Measurements from ENCODE around the gene TMEM126B. TPM values are rescaled to one million over a fixed set of nuclear protein-coding genes. Genes with fewer than 3 reads are reported as not detected.
"Not testable (repeated sequence)": the region's sequence is repeated elsewhere in the genome, so short reads cannot be mapped to it uniquely, and the experiment has no call there.

TMEM126B gene
- total RNA-seq, 1 experiment from 2014 or later, result 83.7 TPM

DNA sequence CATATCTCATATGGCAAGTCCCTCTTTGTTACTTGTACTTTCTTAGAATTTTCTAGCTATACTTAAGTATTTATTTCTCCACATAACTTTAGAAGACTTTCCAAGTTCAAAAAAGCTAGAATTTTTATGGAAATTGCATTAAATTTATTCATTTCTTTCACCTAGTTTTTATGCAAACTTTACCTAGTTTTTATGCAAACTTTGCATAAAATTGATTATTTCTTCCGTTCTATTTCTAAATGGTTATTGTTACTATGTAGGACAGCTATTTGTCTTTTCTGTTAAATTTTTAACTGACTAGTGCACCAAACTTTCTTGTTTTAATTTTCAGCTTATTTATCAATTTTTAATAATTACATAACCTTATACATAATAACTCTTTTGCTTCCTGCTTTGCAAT is 39.8 kb downstream of the TMEM126B start:
- in situ Hi-C loops (cut with HindIII; ENCODE audit: low pct_unique_long_range_greater_than_20kb, low sequenced_read_pairs), result no loop called here
- no peak for DNase-seq (ENCODE audit: low read depth, low spot score)

- in situ Hi-C loops (cut with HindIII; ENCODE audit: low pct_unique_long_range_greater_than_20kb, low sequenced_read_pairs); DNase-seq (ENCODE audit: low read depth, low spot score): not testable (repeated sequence)
Observed at GRCh38 chr11:85670949-85671663, 42.7 kb downstream of the TMEM126B start.

DNA sequence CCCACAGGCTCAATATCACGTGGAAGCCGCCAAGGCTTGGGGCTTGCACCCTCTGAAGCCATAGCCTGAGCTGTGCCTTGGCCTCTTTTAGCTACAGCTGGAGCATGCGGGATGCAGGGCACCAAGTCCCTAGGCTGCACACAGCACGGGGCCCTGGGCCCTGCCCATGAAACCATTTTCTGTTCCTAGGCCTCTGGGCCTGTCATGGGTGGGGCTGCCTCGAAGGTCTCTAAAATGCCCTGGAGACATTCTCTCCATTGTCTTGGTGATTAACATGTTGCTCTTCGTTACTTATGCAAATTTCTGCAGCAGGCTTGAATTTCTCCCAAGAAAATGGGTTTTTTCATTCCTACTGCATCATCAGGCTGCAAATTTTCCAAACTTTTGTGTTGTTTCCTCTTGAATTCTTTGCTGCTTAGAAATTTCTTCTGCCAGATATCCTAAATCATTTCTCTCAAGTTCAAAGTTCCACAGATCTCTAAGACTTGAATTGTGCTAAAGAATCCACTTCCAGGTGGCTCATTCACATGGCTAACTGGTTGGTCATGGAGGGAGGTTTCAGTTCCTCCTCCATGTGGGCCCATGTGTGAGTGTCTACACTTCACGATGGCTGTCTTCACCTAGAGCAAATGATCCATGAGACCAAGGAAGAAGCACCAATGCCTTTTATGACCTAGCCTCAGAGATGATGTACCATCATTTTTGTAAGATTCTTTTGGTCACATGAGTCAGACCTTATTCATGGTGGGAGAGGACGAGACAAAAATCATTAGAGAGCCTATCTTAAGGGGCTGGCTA is 43.9 kb downstream of the TMEM126B start:
- in situ Hi-C loops (cut with HindIII; ENCODE audit: low pct_unique_long_range_greater_than_20kb, low sequenced_read_pairs), result no loop called here
- DNase-seq (ENCODE audit: low read depth, low spot score), result no peak

GRCh38 chr11:85673393-85673792 is 45.0 kb downstream of the TMEM126B start:
- in situ Hi-C loops (cut with HindIII; ENCODE audit: low pct_unique_long_range_greater_than_20kb, low sequenced_read_pairs), result no loop called here
- no peak for DNase-seq (ENCODE audit: low read depth, low spot score)

- no peak for DNase-seq (ENCODE audit: low read depth, low spot score)
- in situ Hi-C loops (cut with HindIII; ENCODE audit: low pct_unique_long_range_greater_than_20kb, low sequenced_read_pairs), result no loop called here
Observed at GRCh38 chr11:85679576-85679975, 51.2 kb downstream of the TMEM126B start.

DNA sequence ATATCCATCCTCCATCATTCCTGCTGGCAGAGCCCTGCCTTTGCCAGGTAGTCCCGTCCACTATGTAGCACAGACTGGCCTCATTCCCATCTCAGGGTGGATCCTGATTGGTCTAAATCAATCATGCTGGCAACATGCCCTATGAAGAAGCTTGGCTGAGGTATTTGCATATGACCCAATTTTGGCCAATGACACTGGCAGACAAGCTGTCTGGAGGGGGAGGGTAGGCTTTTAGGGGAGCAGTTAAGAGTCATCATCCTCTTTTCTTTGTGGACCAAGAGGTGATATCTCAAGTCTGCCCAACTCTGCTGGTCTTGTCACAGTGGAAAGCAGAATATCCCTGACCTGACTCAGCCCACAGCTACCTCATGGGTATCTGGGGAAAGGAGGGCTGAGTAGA is 52.5 kb downstream of the TMEM126B start:
- in situ Hi-C loops (cut with HindIII; ENCODE audit: low pct_unique_long_range_greater_than_20kb, low sequenced_read_pairs), result no loop called here
- DNase-seq (ENCODE audit: low read depth, low spot score), result no peak

GRCh38 chr11:85682330-85683305 is 54.2 kb downstream of the TMEM126B start:
- in situ Hi-C loops (cut with HindIII; ENCODE audit: low pct_unique_long_range_greater_than_20kb, low sequenced_read_pairs), result no loop called here
- DNase-seq (ENCODE audit: low read depth, low spot score), result peak; percentile 60

DNA sequence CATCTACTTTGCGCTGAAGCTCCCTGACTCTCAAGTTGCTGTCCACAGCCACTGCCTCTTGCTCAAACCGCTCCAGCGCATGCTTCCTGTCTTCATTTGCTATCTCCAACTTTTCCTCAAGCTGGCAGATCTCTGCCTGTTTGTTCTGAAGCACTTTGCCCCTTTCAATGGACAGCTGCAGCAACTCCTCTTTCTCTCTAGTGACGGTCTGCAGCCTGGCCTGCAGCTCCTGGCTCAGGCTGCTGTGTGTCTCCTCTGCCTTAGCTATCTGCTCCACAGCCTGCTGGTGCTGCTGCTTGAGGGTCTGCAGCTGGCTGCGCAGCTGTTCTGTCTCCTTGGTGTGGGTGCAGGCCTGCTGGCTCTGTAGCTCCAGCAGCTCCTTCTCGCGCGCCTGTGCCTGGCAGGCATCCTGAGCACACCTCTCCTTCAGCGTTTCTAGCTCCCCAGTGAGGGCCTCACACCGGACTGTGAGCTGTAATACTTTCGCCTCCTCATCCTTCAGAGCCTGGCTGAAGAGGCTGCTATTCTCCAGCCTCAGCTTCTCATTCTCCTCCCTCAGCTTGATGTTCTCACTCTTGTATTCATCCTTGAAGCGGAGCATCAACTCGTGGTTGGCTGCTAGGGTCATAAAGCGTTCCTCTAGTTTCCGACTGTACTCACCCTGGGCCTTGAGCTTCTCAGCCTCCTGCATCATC is 56.9 kb downstream of the TMEM126B start:
- no peak for DNase-seq (ENCODE audit: low read depth, low spot score)
- in situ Hi-C loops (cut with HindIII; ENCODE audit: low pct_unique_long_range_greater_than_20kb, low sequenced_read_pairs), result no loop called here

DNA sequence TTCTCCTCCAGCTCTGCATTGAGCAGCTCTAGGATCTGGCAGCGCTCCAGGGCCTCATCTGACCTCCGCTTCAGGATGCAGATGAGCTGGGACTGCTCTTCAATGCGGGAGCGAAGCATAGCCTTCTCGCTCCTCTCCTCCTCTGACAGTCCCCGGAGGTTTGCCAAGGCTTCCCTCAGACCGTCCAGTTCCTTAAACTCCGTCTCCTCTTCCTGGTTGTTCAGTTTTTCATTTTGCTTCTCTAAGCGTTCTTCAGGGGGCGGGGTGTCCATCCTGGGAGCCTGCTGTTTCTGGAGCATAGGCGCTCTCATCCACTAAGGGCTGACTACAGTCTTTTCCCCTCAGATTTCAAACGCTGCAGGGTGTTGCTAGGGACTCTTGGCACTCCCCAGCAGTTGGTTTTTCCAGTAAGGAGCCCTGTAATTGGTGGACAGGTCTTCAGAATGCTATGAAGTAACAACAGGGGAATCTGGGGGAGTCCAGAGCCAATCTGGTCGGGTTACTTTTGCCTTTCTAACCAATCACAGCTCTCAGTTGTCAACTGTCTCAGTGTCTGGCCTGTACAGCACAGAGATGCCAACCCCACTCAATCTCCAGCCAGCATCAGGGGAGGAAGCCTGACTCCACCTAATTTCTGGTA is 57.5 kb downstream of the TMEM126B start, which contains the start of gene CCDC89:
Gene CCDC89, minus strand, starts transcription at position 376 of the 640 bp plus-strand sequence. Its CDS starts 65 bp downstream, at position 311.
- in situ Hi-C loops (cut with HindIII; ENCODE audit: low pct_unique_long_range_greater_than_20kb, low sequenced_read_pairs), result no loop called here
- peak; percentile 91 for DNase-seq (ENCODE audit: low read depth, low spot score)

Other genes with a start within 250 kb of the TMEM126B start
- gene DLG2, start 1.2 kb upstream of the TMEM126B start, total RNA-seq (2014; rRNA removed; shearing (Covaris generic)), result not detected in 2 replicates
- 50.4 and 53.2 TPM in 2 replicates for gene TMEM126A, start 19.4 kb downstream of the TMEM126B start, total RNA-seq (2014; rRNA removed; shearing (Covaris generic))
- gene CREBZF, start 36.5 kb downstream of the TMEM126B start, total RNA-seq (2014; rRNA removed; shearing (Covaris generic)), result 26.8 and 28.3 TPM in 2 replicates
- 1.2 and 1.4 TPM in 2 replicates for gene CCDC89, start 57.6 kb downstream of the TMEM126B start, total RNA-seq (2014; rRNA removed; shearing (Covaris generic))
- gene SYTL2, start 182.5 kb downstream of the TMEM126B start, total RNA-seq (2014; rRNA removed; shearing (Covaris generic)), result 43.7 and 47.5 TPM in 2 replicates
- not detected in 2 replicates for gene CCDC83, start 226.8 kb downstream of the TMEM126B start, total RNA-seq (2014; rRNA removed; shearing (Covaris generic))